HepG2 (cell line): Measurements from ENCODE around the gene UGP2. TPM values are rescaled to one million over a fixed set of nuclear protein-coding genes. Genes with fewer than 3 reads are reported as not detected.

ENCODE experiments used
- ATAC-seq: fragments of 200-7000 bp; cut with Tn5 transposase; 3 replicates; pipeline ENCODE4 v1.9.1; 2020; ENCODE audit warnings: mild to moderate bottlenecking, moderate library complexity
- BruUV-seq: library from RNA; stranded (reverse); fragments of 400-500 nt; replicated peaks from 2 replicates; lab custom pipeline; 2021; lab: Mats Ljungman, UMichigan
- CTCF ChIA-PET: fragments of 300-600 bp; formaldehyde crosslinking; extraction: SDS; loops from one replicate; lab custom pipeline; 2021; ENCODE audit warnings: low total read pairs, inconsistent platforms, low intra/inter-chr PET ratio; lab: Yijun Ruan, JAX
- POLR2A ChIA-PET: fragments of 350-600 bp; sonication (Branson Sonifier 250); formaldehyde crosslinking; loops from one replicate; lab custom pipeline; 2020; ENCODE audit warnings: antibody characterized with exemption, inconsistent platforms; lab: Yijun Ruan, JAX
- DNase-seq: peaks from one replicate; pipeline ENCODE4 v3.0.0-alpha.2; 2015; ENCODE audit warnings: low spot score
- FAIRE-seq: peaks from 3 replicates; lab custom pipeline; 2011; peaks lifted over from hg19 to GRCh38; lab: Jason Lieb, UNC
- H2AFZ ChIP-seq: one replicate; pipeline ENCODE4 v1.6.1; 2011; ENCODE audit warnings: low read length, inconsistent platforms
- H3K27ac ChIP-seq: fragments of 300-600 bp; 3 replicates; pipeline ENCODE4 v1.8.0; 2011; ENCODE audit warnings: mixed run types, mild to moderate bottlenecking, mixed read lengths, low read length, inconsistent platforms; ENCODE audit not compliant: insufficient read depth; ENCODE audit errors: extremely low read length
- H3K27me3 ChIP-seq, 2 experiments: fragments of 200-600 bp in 1 of 2; 2 replicates in 1 of 2; 3 replicates in 1 of 2; pipeline versions ENCODE4 v1.6.0 to v1.8.0; 2011; ENCODE audit warnings: low read length in 2 of 2, mild to moderate bottlenecking in 2 of 2, moderate library complexity in 2 of 2, inconsistent platforms in 1 of 2; ENCODE audit not compliant: insufficient read depth in 2 of 2, control insufficient read depth in 1 of 2
- H3K36me3 ChIP-seq, 2 experiments: fragments of 200-600 bp in 1 of 2; replicated peaks in 1 of 2; 2 replicates in 1 of 2; 3 replicates in 1 of 2; pipeline versions ENCODE4 v1.5.1 to v1.8.0; 2011; ENCODE audit warnings: low read length in 2 of 2, inconsistent platforms in 1 of 2; ENCODE audit not compliant: insufficient read depth in 2 of 2, control insufficient read depth in 1 of 2
- H3K4me1 ChIP-seq: 2 replicates; pipeline ENCODE4 v1.5.1; 2012; ENCODE audit warnings: low read length, inconsistent platforms; ENCODE audit not compliant: insufficient read depth
- H3K4me2 ChIP-seq: 2 replicates; pipeline ENCODE4 v1.6.0; 2011; ENCODE audit warnings: low read depth, low read length, inconsistent platforms
- H3K4me3 ChIP-seq, 3 experiments: fragments of 200-600 bp in 1 of 3; sonication (generic), shearing (Covaris generic) in 1 of 3; replicated peaks in 1 of 3; 2 replicates each; pipeline ENCODE4 v1.5.1; 2011 to 2016; ENCODE audit warnings: low read length in 3 of 3, inconsistent platforms in 2 of 3, low read depth in 2 of 3, mild to moderate bottlenecking in 2 of 3, control low read depth in 1 of 3, mixed read lengths in 1 of 3; ENCODE audit not compliant: insufficient read depth in 1 of 3
- H3K79me2 ChIP-seq: one replicate; pipeline ENCODE4 v1.6.1; 2011; ENCODE audit warnings: low read length, inconsistent platforms; ENCODE audit not compliant: insufficient read depth
- H3K9ac ChIP-seq: 2 replicates; pipeline ENCODE4 v1.6.0; 2011; ENCODE audit warnings: mild to moderate bottlenecking, low read depth, low read length, inconsistent platforms; ENCODE audit not compliant: insufficient read depth
- H3K9me3 ChIP-seq: 2 replicates; pipeline ENCODE4 v1.5.1; 2012; ENCODE audit warnings: mild to moderate bottlenecking, low read length
- H4K20me1 ChIP-seq: 2 replicates; pipeline ENCODE4 v1.6.0; 2011; ENCODE audit warnings: inconsistent platforms, mild to moderate bottlenecking, low read length, moderate library complexity; ENCODE audit not compliant: insufficient read depth
- FOXC1 ChIP-seq: sonication (generic); formaldehyde crosslinking; IDR thresholded peaks from 2 replicates; pipeline ENCODE4 v1.8.0; 2022; ENCODE audit warnings: mild to moderate bottlenecking, missing genetic modification reagents, borderline replicate concordance
- ZNF12 ChIP-seq: sonication (generic); formaldehyde crosslinking; IDR thresholded peaks from 2 replicates; pipeline ENCODE4 v1.5.0; 2020; ENCODE audit warnings: missing genetic modification reagents
- ZNF652 ChIP-seq: IDR thresholded peaks from 2 replicates; pipeline ENCODE4 v1.6.1; 2016; ENCODE audit warnings: low read depth, borderline replicate concordance
- in situ Hi-C: cut with HindIII; loops from 2 replicates; pipeline ENCODE4 v1.10.0; 2017; ENCODE audit warnings: low pct_unique_long_range_greater_than_20kb; ENCODE audit not compliant: extremely low pct_ligation_motif_present
- intact Hi-C: fragments of 100-400 bp; cut with micrococcal nuclease; formaldehyde crosslinking; loops from one replicate; pipeline ENCODE4 v1.10.0; 2022; ENCODE audit not compliant: unreplicated experiment
- polyA plus RNA-seq, 8 experiments: library from polyadenylated mRNA; depleted of rRNA in 3 of 8; stranded (reverse) in 7 of 8; unstranded in 1 of 8; fragments of >200 nt; fragmentation: Illumina TruSeq in 4 of 8; extraction: Trizol in 4 of 8; gene quantifications; 2 replicates each; pipeline versions ENCODE4 v1.2.1 to v1.2.3, GENCODE V29; 2011 to 2016; ENCODE audit warnings: low read depth in 4 of 8, missing spikeins in 1 of 8, mixed read lengths in 1 of 8; ENCODE audit not compliant: insufficient read depth in 1 of 8
- total RNA-seq, 5 experiments: library from RNA; depleted of rRNA; stranded (reverse); fragments of >200 nt; fragmentation: Illumina TruSeq; extraction: Trizol; gene quantifications; 2 replicates each; pipeline ENCODE4 v1.2.3, GENCODE V29; 2016; ENCODE audit warnings: low read depth in 1 of 5
- TF ChIP-seq, protein P1 (sequence below): IDR thresholded peaks from 2 replicates; pipeline ENCODE4 v1.6.1; 2016; ENCODE audit warnings: low read depth, control low read depth
- TF ChIP-seq, protein P2 (sequence below): sonication (generic); formaldehyde crosslinking; IDR thresholded peaks from 2 replicates; pipeline ENCODE4 v1.8.1; 2022; ENCODE audit warnings: mild to moderate bottlenecking, missing genetic modification reagents
- TF ChIP-seq, protein P3 (sequence below): sonication (generic); formaldehyde crosslinking; IDR thresholded peaks from 2 replicates; pipeline ENCODE4 v1.9.0; 2021; ENCODE audit warnings: missing genetic modification reagents, mild to moderate bottlenecking, borderline replicate concordance

Gene UGP2
- total and polyA plus RNA-seq, 2 of the 13 experiments (the other 11 are each of a cell fraction or from before 2014, with no cell fraction given), result 96.0 to 134 TPM

DNA sequence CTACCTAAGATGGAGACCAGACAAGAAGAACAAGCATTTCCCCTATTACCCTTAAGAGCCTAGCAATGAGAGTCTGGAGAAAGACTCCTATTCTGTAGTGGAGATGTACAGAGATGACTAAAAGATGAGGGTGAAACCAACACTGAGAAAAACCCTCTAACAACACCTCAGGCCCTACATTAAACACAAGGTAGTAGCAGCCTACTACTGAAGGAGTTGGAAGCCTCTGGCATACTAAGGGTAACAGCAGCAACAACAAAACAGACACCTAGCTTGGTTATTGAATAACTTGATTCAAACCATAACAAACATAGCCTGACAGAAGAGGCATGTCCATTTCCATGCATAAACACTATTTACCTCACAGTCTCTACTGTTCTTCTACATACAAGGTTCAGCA, 60.5 kb downstream of the UGP2 start:
- TF ChIP-seq ZNF12, result 0 out of 2 replicates have a peak, but pooled peaks have one; percentile 49
- TF ChIP-seq, protein P1, sequence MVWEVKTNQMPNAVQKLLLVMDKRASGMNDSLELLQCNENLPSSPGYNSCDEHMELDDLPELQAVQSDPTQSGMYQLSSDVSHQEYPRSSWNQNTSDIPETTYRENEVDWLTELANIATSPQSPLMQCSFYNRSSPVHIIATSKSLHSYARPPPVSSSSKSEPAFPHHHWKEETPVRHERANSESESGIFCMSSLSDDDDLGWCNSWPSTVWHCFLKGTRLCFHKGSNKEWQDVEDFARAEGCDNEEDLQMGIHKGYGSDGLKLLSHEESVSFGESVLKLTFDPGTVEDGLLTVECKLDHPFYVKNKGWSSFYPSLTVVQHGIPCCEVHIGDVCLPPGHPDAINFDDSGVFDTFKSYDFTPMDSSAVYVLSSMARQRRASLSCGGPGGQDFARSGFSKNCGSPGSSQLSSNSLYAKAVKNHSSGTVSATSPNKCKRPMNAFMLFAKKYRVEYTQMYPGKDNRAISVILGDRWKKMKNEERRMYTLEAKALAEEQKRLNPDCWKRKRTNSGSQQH, result no peak
- TF ChIP-seq ZNF652 (CRISPR knock-in tag), result peak; percentile 75; the same call in 1 of the 2 replicates
- TF ChIP-seq, protein P2, sequence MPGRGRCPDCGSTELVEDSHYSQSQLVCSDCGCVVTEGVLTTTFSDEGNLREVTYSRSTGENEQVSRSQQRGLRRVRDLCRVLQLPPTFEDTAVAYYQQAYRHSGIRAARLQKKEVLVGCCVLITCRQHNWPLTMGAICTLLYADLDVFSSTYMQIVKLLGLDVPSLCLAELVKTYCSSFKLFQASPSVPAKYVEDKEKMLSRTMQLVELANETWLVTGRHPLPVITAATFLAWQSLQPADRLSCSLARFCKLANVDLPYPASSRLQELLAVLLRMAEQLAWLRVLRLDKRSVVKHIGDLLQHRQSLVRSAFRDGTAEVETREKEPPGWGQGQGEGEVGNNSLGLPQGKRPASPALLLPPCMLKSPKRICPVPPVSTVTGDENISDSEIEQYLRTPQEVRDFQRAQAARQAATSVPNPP, result no peak
- TF ChIP-seq FOXC1 (CRISPR knock-in tag), result no peak
- TF ChIP-seq, protein P3, sequence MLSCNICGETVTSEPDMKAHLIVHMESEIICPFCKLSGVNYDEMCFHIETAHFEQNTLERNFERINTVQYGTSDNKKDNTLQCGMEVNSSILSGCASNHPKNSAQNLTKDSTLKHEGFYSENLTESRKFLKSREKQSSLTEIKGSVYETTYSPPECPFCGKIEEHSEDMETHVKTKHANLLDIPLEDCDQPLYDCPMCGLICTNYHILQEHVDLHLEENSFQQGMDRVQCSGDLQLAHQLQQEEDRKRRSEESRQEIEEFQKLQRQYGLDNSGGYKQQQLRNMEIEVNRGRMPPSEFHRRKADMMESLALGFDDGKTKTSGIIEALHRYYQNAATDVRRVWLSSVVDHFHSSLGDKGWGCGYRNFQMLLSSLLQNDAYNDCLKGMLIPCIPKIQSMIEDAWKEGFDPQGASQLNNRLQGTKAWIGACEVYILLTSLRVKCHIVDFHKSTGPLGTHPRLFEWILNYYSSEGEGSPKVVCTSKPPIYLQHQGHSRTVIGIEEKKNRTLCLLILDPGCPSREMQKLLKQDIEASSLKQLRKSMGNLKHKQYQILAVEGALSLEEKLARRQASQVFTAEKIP (CRISPR knock-in tag), result no peak
- Histone ChIP-seq H3K79me2 (peaks cover 14% of the 10 kb centered on the region), H3K36me3 (peaks cover 23 to 77% of the 10 kb centered on the region in 2 experiments), H3K27me3 (no peaks in the 10 kb centered on the region), H3K4me1 (peaks cover 9% of the 10 kb centered on the region; the same call in 1 of the 2 replicates), H2AFZ (no peak overlapping the region), H3K27ac (no peak overlapping the region), H3K9ac (no peak overlapping the region), H3K4me2 (no peak overlapping the region), H4K20me1 (peaks cover 6% of the 10 kb centered on the region; the same call in 1 of the 2 replicates), H3K9me3 (no peaks in the 10 kb centered on the region), H3K4me3 (no peak overlapping the region)
- FAIRE-seq, result no peak
- DNase-seq, result no peak
- intact Hi-C loops, result no loop called here
- ChIA-PET POLR2A (interaction anchor here (0.6 kb wide), 1 partner anchor 116 kb away, joined by 5 read pairs; no protein-coding TSS in a partner anchor), CTCF (no interaction called here)
- no TSS peak for BruUV-seq
- peak; percentile 42; the same call in 2 of the 3 replicates for ATAC-seq
- in situ Hi-C loops, result no loop called here
